SU-DHL-6 (cell line): ENCODE results near the gene GPHN.

ENCODE experiments used
- H2AFZ ChIP-seq: fragments of 200-600 bp; sonication (generic); 2 replicates; pipeline ENCODE4 v1.6.1; 2014; ENCODE audit warnings: low read depth, mild to moderate bottlenecking, moderate library complexity, mixed read lengths, antibody characterized with exemption, low read length; ENCODE audit not compliant: severe bottlenecking
- H3F3A ChIP-seq: fragments of 200-600 bp; shearing (Covaris generic); 2 replicates; pipeline ENCODE4 v1.6.0; 2016; ENCODE audit warnings: antibody characterized with exemption, mild to moderate bottlenecking; ENCODE audit not compliant: insufficient read depth
- H3K27ac ChIP-seq: fragments of 200-600 bp; sonication (generic); 2 replicates; pipeline ENCODE4 v1.5.1; 2016; ENCODE audit warnings: low read depth, mild to moderate bottlenecking, low read length, moderate library complexity, mixed read lengths
- H3K27me3 ChIP-seq: fragments of 200-600 bp; sonication (generic), shearing (Covaris generic); 2 replicates; pipeline ENCODE4 v1.6.0; 2014; ENCODE audit warnings: mild to moderate bottlenecking, low read length
- H3K36me3 ChIP-seq: fragments of 200-600 bp; sonication (generic); 2 replicates; pipeline ENCODE4 v1.6.1; 2014; ENCODE audit warnings: mild to moderate bottlenecking, low read length, mixed read lengths
- H3K4me2 ChIP-seq: fragments of 300-600, 200-600 bp; shearing (Covaris generic), sonication (generic); 2 replicates; pipeline ENCODE4 v1.6.0; 2014; ENCODE audit warnings: low read length, low read depth, mild to moderate bottlenecking; ENCODE audit not compliant: poor library complexity, severe bottlenecking
- H3K4me3 ChIP-seq: fragments of 200-600 bp; sonication (generic); 2 replicates; pipeline ENCODE4 v1.5.1; 2014; ENCODE audit warnings: antibody characterized with exemption, low read length, mild to moderate bottlenecking, mixed read lengths; ENCODE audit not compliant: insufficient read depth, poor library complexity, severe bottlenecking
- H3K79me2 ChIP-seq: fragments of 200-600 bp; sonication (generic); 2 replicates; pipeline ENCODE4 v1.6.1; 2014; ENCODE audit warnings: mild to moderate bottlenecking, low read length, moderate library complexity; ENCODE audit not compliant: insufficient read depth
- H3K9ac ChIP-seq: fragments of 200-600 bp; sonication (generic); 2 replicates; pipeline ENCODE4 v1.7.0; 2014; ENCODE audit warnings: mild to moderate bottlenecking, low read length
- H3K9me2 ChIP-seq: fragments of 200-600 bp; sonication (generic); replicated peaks from 2 replicates; pipeline ENCODE4 v1.6.1; 2014; ENCODE audit warnings: low read length; ENCODE audit not compliant: insufficient read depth
- H3K9me3 ChIP-seq: fragments of 200-600 bp; sonication (generic); 2 replicates; pipeline ENCODE4 v1.6.1; 2014; ENCODE audit warnings: low read length, mixed read lengths; ENCODE audit not compliant: insufficient read depth
- H4K20me1 ChIP-seq: fragments of 200-600 bp; sonication (generic); 2 replicates; pipeline ENCODE4 v1.6.1; 2014; ENCODE audit warnings: low read depth, mild to moderate bottlenecking, antibody characterized with exemption, low read length, moderate library complexity, mixed read lengths
- EZH2phosphoT487 ChIP-seq: fragments of 200-600 bp; sonication (generic), shearing (Covaris generic); conservative IDR thresholded peaks from 2 replicates; pipeline ENCODE4 v1.6.1; 2018; ENCODE audit warnings: mild to moderate bottlenecking, antibody characterized with exemption, low read length, moderate library complexity, mixed read lengths
- TF ChIP-seq, protein P1 (sequence below): fragments of 200-600 bp; sonication (generic); IDR thresholded peaks from one replicate; pipeline ENCODE4 v1.5.1; 2017; ENCODE audit warnings: antibody characterized with exemption, mild to moderate bottlenecking, low read length, moderate library complexity; ENCODE audit not compliant: insufficient read depth, poor library complexity, severe bottlenecking

GPHN gene

DNA sequence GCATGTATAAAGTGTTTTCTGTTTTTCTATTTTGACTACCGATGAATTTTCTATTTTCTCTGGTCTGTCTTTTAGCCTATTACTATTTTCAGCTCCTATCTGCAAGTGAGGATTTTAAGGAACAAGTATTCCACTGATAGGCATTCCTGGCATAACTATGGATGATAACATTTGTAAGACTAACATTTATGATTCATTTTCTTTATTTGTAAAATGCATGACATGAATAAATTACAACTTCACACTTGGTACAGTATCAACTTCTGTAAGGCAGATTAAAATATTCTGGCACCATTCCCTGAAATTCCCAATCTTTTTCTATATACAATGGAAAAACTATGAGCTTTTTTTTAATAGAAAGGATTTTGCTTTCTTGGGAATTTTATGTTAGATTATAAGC, 560.3 kb downstream of the GPHN start:
- H3F3A ChIP-seq, result no peaks in the 10 kb centered on the region
- H3K9me3 ChIP-seq, result no peaks in the 10 kb centered on the region
- no peak overlapping the region for H3K27ac ChIP-seq
- no peak overlapping the region for H3K4me3 ChIP-seq
- no peaks in the 10 kb centered on the region for H3K36me3 ChIP-seq
- no peak overlapping the region for H3K9ac ChIP-seq
- TF ChIP-seq, protein P1, sequence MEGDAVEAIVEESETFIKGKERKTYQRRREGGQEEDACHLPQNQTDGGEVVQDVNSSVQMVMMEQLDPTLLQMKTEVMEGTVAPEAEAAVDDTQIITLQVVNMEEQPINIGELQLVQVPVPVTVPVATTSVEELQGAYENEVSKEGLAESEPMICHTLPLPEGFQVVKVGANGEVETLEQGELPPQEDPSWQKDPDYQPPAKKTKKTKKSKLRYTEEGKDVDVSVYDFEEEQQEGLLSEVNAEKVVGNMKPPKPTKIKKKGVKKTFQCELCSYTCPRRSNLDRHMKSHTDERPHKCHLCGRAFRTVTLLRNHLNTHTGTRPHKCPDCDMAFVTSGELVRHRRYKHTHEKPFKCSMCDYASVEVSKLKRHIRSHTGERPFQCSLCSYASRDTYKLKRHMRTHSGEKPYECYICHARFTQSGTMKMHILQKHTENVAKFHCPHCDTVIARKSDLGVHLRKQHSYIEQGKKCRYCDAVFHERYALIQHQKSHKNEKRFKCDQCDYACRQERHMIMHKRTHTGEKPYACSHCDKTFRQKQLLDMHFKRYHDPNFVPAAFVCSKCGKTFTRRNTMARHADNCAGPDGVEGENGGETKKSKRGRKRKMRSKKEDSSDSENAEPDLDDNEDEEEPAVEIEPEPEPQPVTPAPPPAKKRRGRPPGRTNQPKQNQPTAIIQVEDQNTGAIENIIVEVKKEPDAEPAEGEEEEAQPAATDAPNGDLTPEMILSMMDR, result no peak
- TF ChIP-seq EZH2phosphoT487, result no peak
- no peak overlapping the region for H3K4me2 ChIP-seq
- no peaks in the 10 kb centered on the region for H4K20me1 ChIP-seq
- no peaks in the 10 kb centered on the region for H3K9me2 ChIP-seq
- no peak overlapping the region for H2AFZ ChIP-seq
- no peaks in the 10 kb centered on the region for H3K27me3 ChIP-seq
- no peaks in the 10 kb centered on the region for H3K79me2 ChIP-seq

DNA sequence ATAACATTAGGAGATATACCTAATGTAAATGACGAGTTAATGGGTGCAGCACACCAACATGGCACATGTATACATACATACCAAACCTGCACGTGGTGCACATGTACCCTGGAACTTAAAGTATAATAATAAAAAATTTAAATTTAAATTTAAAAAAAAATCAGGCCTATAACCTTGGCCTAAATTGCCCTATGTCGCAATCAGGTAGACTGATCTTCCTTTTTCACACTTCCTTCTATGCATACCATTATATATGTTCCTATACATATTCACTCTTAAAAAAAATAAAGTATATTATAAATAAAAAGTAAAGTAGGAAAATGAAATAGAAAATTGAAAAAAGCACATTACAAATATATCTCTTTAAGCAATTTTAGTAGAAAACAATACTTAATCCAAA, 563.6 kb downstream of the GPHN start:
- no peak overlapping the region for H3K4me3 ChIP-seq
- no peak overlapping the region for H3K9ac ChIP-seq
- H3K36me3 ChIP-seq, result no peaks in the 10 kb centered on the region
- no peaks in the 10 kb centered on the region for H3K9me3 ChIP-seq
- no peak overlapping the region for H3K4me2 ChIP-seq
- TF ChIP-seq, protein P1, result no peak
- TF ChIP-seq EZH2phosphoT487, result no peak
- no peaks in the 10 kb centered on the region for H3K9me2 ChIP-seq
- H3F3A ChIP-seq, result no peaks in the 10 kb centered on the region
- H3K27ac ChIP-seq, result no peak overlapping the region
- H2AFZ ChIP-seq, result no peak overlapping the region
- no peaks in the 10 kb centered on the region for H3K27me3 ChIP-seq
- no peaks in the 10 kb centered on the region for H4K20me1 ChIP-seq
- no peaks in the 10 kb centered on the region for H3K79me2 ChIP-seq

DNA sequence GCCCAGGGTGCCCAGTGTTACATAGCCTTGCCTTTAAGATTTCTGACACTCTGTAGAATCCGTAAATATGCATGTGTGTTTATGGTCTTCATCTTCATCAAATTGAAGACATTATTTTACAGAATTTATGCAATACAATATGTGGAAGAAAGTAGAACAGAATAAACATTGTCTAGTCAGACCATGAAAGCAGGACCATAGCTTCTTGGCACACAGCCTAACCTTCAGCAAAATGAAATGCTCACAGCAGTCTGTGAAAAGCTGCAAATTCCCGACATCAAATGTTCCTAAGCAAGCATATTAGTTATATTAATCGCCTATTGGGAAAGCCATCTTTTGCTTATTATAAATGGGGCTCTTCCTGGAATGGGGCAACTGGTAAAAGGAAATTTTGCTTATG, 570.0 kb downstream of the GPHN start:
- Histone ChIP-seq H3K4me2 (no peak overlapping the region), H3K79me2 (no peaks in the 10 kb centered on the region), H3K36me3 (no peaks in the 10 kb centered on the region), H3K27ac (no peak overlapping the region), H3K9me2 (no peaks in the 10 kb centered on the region), H3K27me3 (no peaks in the 10 kb centered on the region), H2AFZ (no peak overlapping the region), H3K9me3 (no peaks in the 10 kb centered on the region), H3K4me3 (no peak overlapping the region), H3F3A (no peaks in the 10 kb centered on the region), H4K20me1 (no peaks in the 10 kb centered on the region), H3K9ac (no peak overlapping the region)
- TF ChIP-seq, protein P1, result no peak
- TF ChIP-seq EZH2phosphoT487, result no peak
